DOHH2 (cell line): ENCODE data around the gene UNC5A.

ENCODE experiments used
- H3F3A ChIP-seq: fragments of 200-600 bp; sonication (generic), shearing (Covaris generic); 2 replicates; pipeline ENCODE4 v1.6.0; 2016; ENCODE audit warnings: antibody characterized with exemption, mild to moderate bottlenecking; ENCODE audit not compliant: control insufficient read depth, insufficient read depth
- H3K27ac ChIP-seq: fragments of 200-600 bp; sonication (generic); 2 replicates; pipeline ENCODE4 v1.5.1; 2014; ENCODE audit warnings: low read depth, mild to moderate bottlenecking, low read length, moderate library complexity
- H3K27me3 ChIP-seq: fragments of 200-600 bp; sonication (generic); 2 replicates; pipeline ENCODE4 v1.6.1; 2014; ENCODE audit warnings: mild to moderate bottlenecking, low read length, mixed read lengths; ENCODE audit not compliant: control insufficient read depth
- H3K36me3 ChIP-seq: fragments of 200-600 bp; sonication (generic); 2 replicates; pipeline ENCODE4 v1.6.1; 2014; ENCODE audit warnings: mild to moderate bottlenecking, low read length, moderate library complexity, mixed read lengths; ENCODE audit not compliant: control insufficient read depth
- H3K4me1 ChIP-seq: fragments of 200-600 bp; sonication (generic); 2 replicates; pipeline ENCODE4 v1.6.1; 2014; ENCODE audit warnings: mild to moderate bottlenecking, low read length, mixed read lengths; ENCODE audit not compliant: control insufficient read depth
- H3K4me2 ChIP-seq: fragments of 200-600 bp; sonication (generic); 2 replicates; pipeline ENCODE4 v1.6.0; 2014; ENCODE audit warnings: mild to moderate bottlenecking, low read length, moderate library complexity
- H3K4me3 ChIP-seq: fragments of 200-600 bp; sonication (generic); 2 replicates; pipeline ENCODE4 v1.5.1; 2014; ENCODE audit warnings: mild to moderate bottlenecking, low read length, mixed read lengths
- H3K79me2 ChIP-seq: fragments of 200-600 bp; sonication (generic); 2 replicates; pipeline ENCODE4 v1.6.1; 2014; ENCODE audit warnings: mild to moderate bottlenecking, low read length, mixed read lengths; ENCODE audit not compliant: control insufficient read depth
- H3K9me2 ChIP-seq: fragments of 200-600 bp; sonication (generic); replicated peaks from 2 replicates; pipeline ENCODE4 v1.6.1; 2014; ENCODE audit warnings: mild to moderate bottlenecking, low read length, mixed read lengths; ENCODE audit not compliant: control insufficient read depth
- H3K9me3 ChIP-seq: fragments of 200-600 bp; sonication (generic); 2 replicates; pipeline ENCODE4 v1.6.1; 2014; ENCODE audit warnings: antibody characterized with exemption, low read length, mixed read lengths; ENCODE audit not compliant: control insufficient read depth, insufficient read depth
- H4K20me1 ChIP-seq: fragments of 200-600 bp; sonication (generic); 2 replicates; pipeline ENCODE4 v1.6.0; 2014; ENCODE audit warnings: low read depth, mild to moderate bottlenecking, antibody characterized with exemption, low read length, moderate library complexity; ENCODE audit not compliant: control insufficient read depth, insufficient read depth
- CTCF ChIP-seq: fragments of 200-600 bp; sonication (generic); IDR thresholded peaks from one replicate; pipeline ENCODE4 v1.5.1; 2014; ENCODE audit warnings: antibody characterized with exemption, mild to moderate bottlenecking, low read depth, low read length; ENCODE audit not compliant: poor library complexity, severe bottlenecking
- EZH2phosphoT487 ChIP-seq: fragments of 200-600 bp; sonication (generic); IDR thresholded peaks from 2 replicates; pipeline ENCODE4 v1.6.1; 2017; ENCODE audit warnings: borderline replicate concordance, mild to moderate bottlenecking, antibody characterized with exemption, low read length, moderate library complexity, mixed read lengths

The UNC5A gene

DNA sequence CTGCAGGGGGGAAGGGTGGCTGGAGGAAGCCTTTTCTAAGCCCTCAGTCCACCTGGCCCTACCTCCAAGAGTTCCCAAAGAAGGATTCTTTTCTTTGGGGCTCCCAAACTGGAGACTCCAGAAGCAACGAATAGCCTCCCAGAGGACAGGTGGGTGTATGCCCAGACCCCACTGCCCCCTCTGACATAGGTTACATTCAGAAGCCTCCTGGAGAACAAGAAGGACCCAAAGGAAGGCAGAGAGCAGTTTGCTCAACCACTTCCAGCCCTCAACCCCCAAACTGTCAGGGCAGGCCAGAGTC is 78.5 kb downstream of the UNC5A start:
- no peaks in the 10 kb centered on the region for H4K20me1 ChIP-seq
- peaks cover 6% of the 10 kb centered on the region; the same call in 1 of the 2 replicates for H3K27me3 ChIP-seq
- no peaks in the 10 kb centered on the region for H3K9me2 ChIP-seq
- no peaks in the 10 kb centered on the region for H3F3A ChIP-seq
- H3K4me3 ChIP-seq: no peak overlapping the region
- H3K79me2 ChIP-seq: no peaks in the 10 kb centered on the region
- no peak overlapping the region for H3K27ac ChIP-seq
- TF ChIP-seq CTCF: no peak
- no peak for TF ChIP-seq EZH2phosphoT487
- no peaks in the 10 kb centered on the region for H3K36me3 ChIP-seq
- H3K9me3 ChIP-seq: no peaks in the 10 kb centered on the region
- no peak overlapping the region for H3K4me2 ChIP-seq
- H3K4me1 ChIP-seq: no peaks in the 10 kb centered on the region

DNA sequence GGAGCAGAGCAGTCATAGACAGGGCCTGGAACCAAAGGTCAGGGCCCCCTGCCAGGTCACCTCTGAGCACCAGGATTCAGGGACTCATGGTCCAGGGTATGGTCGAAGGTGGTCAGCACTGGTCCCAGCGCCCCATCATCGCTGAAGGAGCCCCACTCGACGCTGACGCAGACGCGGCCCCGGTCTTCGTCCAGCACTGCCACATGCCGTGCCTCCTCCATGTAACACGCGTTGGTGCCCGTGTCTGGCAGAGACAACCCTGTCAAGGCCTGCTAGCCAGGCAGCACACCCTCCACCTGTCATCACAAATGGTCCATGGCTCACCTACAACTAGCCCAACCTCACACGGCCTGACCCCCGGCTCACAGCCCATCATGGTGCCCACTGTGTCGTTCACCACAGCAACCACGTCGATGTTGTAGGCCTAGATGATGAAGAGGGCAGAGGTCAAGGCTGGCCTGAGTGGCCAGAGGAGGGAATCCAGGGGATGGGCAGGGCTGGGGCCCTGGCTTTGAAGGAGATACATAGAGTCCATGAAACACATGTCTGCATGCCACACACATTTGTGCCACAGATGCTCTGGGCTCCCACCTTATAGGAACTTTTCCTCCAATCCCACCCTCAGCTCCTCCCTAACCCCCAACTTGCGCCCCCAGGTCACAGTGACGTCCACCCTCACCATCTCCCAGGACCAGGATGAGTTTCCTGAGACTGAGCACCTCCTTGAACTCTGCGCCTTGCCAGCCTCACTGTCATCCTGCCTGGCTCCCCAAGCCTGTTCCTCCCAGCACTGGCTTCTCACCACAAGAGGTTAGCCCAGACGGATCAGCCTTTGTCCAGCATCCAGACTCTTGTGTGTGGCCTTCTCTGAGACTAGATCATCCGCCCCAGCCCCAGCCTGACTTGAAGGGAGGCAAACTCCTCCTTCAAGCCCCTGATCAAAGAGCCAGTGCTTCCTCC is 79.2 kb downstream of the UNC5A start:
- H3K4me2 ChIP-seq: no peak overlapping the region
- no peaks in the 10 kb centered on the region for H3K9me3 ChIP-seq
- H3K27me3 ChIP-seq: peaks cover 6% of the 10 kb centered on the region; the same call in 1 of the 2 replicates
- H3K27ac ChIP-seq: no peak overlapping the region
- H3K79me2 ChIP-seq: no peaks in the 10 kb centered on the region
- no peaks in the 10 kb centered on the region for H3K4me1 ChIP-seq
- H3F3A ChIP-seq: no peaks in the 10 kb centered on the region
- no peaks in the 10 kb centered on the region for H3K36me3 ChIP-seq
- H3K9me2 ChIP-seq: no peaks in the 10 kb centered on the region
- H3K4me3 ChIP-seq: no peak overlapping the region
- H4K20me1 ChIP-seq: no peaks in the 10 kb centered on the region
- TF ChIP-seq EZH2phosphoT487: no peak
- no peak for TF ChIP-seq CTCF

DNA sequence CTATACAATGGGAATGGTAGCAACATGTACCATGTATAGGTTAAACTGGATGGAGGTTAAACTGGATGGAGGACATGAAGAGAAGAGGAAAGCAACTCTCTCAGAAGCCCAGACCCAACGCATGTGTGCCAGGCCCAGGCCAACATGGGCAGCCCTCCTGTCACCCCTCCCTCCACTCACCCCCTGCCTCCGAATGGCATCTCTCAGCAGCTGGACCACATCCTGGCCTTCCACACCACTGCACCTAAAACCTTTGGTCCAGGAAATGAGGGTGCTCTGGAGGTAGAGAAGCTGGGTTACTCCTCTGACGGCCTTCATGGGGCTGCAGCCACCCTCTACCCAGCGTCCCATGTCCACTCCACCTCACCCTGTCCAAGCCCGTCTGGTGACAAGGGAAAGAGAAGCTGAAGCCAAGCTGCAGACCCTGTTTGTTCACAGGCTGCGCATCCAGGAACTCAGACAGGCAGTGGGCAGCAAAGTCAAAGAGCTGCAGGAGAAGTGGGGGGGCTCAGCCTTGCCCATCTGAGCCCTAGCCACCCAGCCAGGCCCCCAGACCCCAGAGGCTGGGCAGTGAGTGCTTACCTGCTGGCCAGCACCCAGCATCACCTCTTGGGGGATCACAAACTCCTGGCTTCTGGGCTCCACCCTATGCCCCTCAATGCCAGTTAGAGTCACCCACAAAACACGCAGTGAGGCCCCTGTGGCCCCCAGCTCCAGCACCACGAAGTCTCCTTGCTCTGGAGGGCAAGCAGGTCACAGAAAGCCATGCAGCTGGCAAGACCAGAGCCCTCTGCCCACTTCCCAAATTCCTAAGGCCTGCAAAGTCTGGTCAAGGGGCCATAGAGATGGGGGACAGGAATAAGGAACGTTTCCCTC is 80.3 kb downstream of the UNC5A start:
- Histone ChIP-seq H3K4me2 (no peak overlapping the region), H3K27me3 (peaks cover 6% of the 10 kb centered on the region; the same call in 1 of the 2 replicates), H3K79me2 (no peaks in the 10 kb centered on the region), H3K9me2 (no peaks in the 10 kb centered on the region), H4K20me1 (no peaks in the 10 kb centered on the region), H3K27ac (no peak overlapping the region), H3K9me3 (no peaks in the 10 kb centered on the region), H3K4me1 (no peaks in the 10 kb centered on the region), H3F3A (no peaks in the 10 kb centered on the region), H3K4me3 (no peak overlapping the region), H3K36me3 (no peaks in the 10 kb centered on the region)
- no peak for TF ChIP-seq CTCF
- no peak for TF ChIP-seq EZH2phosphoT487
